Measurements from ENCODE around the gene SCN4B. TPM values are rescaled to one million over a fixed set of nuclear protein-coding genes. Genes with fewer than 3 reads are reported as not detected.
"Not testable (repeated sequence)": the region's sequence is repeated elsewhere in the genome, so short reads cannot be mapped to it uniquely, and the experiment has no call there.

The SCN4B gene
- total RNA-seq, 2 donors from 2014 or later: 0.33 to 1.6 TPM

DNA sequence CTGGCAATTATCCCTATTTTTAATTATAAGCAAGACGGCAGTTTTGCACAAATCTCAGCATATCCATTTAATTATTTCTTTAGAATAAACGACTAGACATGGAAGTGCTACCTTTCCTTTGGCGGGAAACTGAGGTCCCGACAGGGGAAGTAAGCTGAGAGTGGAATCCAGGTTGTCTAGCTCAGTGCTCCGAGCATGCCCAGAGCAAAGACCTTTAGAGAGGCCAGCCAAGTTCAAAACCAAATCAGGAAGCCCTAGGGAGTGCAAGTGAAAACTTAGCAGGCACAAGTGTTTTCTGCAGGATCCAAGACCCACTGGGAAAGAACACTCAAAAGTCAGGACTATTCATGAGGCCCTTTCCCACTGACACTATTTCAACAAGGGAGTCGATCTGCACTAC lies 46.5 kb upstream of the SCN4B start:
- Histone ChIP-seq H3K4me3 (no peak overlapping the region), H3K4me1 (peaks cover 43% of the 10 kb centered on the region), H3K27me3 (no peaks in the 10 kb centered on the region), H3K27ac (no peak overlapping the region), H3K36me3 (replicated peaks in 1 of 2; ENCODE audit: insufficient read depth in 1 of 2, low read depth in 2 of 2) (no peaks in the 10 kb centered on the region), H3K9me3 (no peaks in the 10 kb centered on the region)
- WGBS, 2 donors: 76 to 87% methylated on average over 6 of the region's 6 CpGs
- TF ChIP-seq, protein P1, sequence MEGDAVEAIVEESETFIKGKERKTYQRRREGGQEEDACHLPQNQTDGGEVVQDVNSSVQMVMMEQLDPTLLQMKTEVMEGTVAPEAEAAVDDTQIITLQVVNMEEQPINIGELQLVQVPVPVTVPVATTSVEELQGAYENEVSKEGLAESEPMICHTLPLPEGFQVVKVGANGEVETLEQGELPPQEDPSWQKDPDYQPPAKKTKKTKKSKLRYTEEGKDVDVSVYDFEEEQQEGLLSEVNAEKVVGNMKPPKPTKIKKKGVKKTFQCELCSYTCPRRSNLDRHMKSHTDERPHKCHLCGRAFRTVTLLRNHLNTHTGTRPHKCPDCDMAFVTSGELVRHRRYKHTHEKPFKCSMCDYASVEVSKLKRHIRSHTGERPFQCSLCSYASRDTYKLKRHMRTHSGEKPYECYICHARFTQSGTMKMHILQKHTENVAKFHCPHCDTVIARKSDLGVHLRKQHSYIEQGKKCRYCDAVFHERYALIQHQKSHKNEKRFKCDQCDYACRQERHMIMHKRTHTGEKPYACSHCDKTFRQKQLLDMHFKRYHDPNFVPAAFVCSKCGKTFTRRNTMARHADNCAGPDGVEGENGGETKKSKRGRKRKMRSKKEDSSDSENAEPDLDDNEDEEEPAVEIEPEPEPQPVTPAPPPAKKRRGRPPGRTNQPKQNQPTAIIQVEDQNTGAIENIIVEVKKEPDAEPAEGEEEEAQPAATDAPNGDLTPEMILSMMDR (IDR thresholded peaks at IDR 0.05): no peak
- TF ChIP-seq POLR2A (IDR thresholded peaks at IDR 0.05): no peak
- no peak for ATAC-seq
- DNase-seq: no peak
- intact Hi-C loops (cut with DNase I): no loop called here

- ATAC-seq: peak; percentile 32
- no peaks in the 10 kb centered on the region for H3K9me3 ChIP-seq
- no peaks in the 10 kb centered on the region for H3K27me3 ChIP-seq
- WGBS, 2 donors: 0% methylated on average over 8 to 9 of the region's 9 CpGs
- H3K36me3 ChIP-seq (replicated peaks in 1 of 2; ENCODE audit: insufficient read depth in 1 of 2, low read depth in 2 of 2): no peaks in the 10 kb centered on the region
- TF ChIP-seq POLR2A (IDR thresholded peaks at IDR 0.05): no peak
- TF ChIP-seq, protein P1 (IDR thresholded peaks at IDR 0.05): peak; percentile 67 to 92 (median 86)
- intact Hi-C loops (cut with DNase I): no loop called here
- H3K27ac ChIP-seq: no peak overlapping the region
- H3K4me1 ChIP-seq: peaks cover 51% of the 10 kb centered on the region
- H3K4me3 ChIP-seq: no peak overlapping the region
- peak; percentile 83 to 89 (median 84) for DNase-seq
Measured at GRCh38 chr11:118198370-118198769, 45.7 kb upstream of the SCN4B start.

GRCh38 chr11:118194835-118195627 lies 42.4 kb upstream of the SCN4B start:
- H3K4me3 ChIP-seq: no peak overlapping the region
- TF ChIP-seq POLR2A (IDR thresholded peaks at IDR 0.05): peak in 2 of 3 donors; percentile 34 to 38
- TF ChIP-seq, protein P1 (IDR thresholded peaks at IDR 0.05): no peak
- DNase-seq (peak; percentile 92 to 97 (median 96)), ATAC-seq (peak; percentile 99)
- H3K27ac ChIP-seq: peak overlapping the region; percentile 70 to 87 (median 76)
- peaks cover 40% of the 10 kb centered on the region for H3K4me1 ChIP-seq
- intact Hi-C loops (cut with DNase I): no loop called here
- H3K27me3 ChIP-seq: no peaks in the 10 kb centered on the region
- no peaks in the 10 kb centered on the region for H3K36me3 ChIP-seq (replicated peaks in 1 of 2; ENCODE audit: insufficient read depth in 1 of 2, low read depth in 2 of 2)
- H3K9me3 ChIP-seq: no peaks in the 10 kb centered on the region
- 16 to 17% methylated on average over 10 of the region's 10 CpGs for WGBS, 2 donors

- DNase-seq (peak; percentile 35 to 53 (median 42)), ATAC-seq (peak; percentile 1)
- Histone ChIP-seq H3K9me3 (no peaks in the 10 kb centered on the region), H3K27ac (peak overlapping the region; percentile 62 to 87 (median 74)), H3K27me3 (no peaks in the 10 kb centered on the region), H3K4me3 (no peak overlapping the region), H3K4me1 (peaks cover 37% of the 10 kb centered on the region), H3K36me3 (replicated peaks in 1 of 2; ENCODE audit: insufficient read depth in 1 of 2, low read depth in 2 of 2) (no peaks in the 10 kb centered on the region)
- no peak for TF ChIP-seq POLR2A (IDR thresholded peaks at IDR 0.05)
- TF ChIP-seq, protein P1 (IDR thresholded peaks at IDR 0.05): no peak
- 48 to 49% methylated on average over 6 of the region's 6 CpGs for WGBS, 2 donors
- intact Hi-C loops (cut with DNase I): no loop called here
Measured at GRCh38 chr11:118193910-118194566, 41.4 kb upstream of the SCN4B start.

- WGBS, 2 donors: 79 to 81% methylated on average over 5 of the region's 5 CpGs
- peaks cover 28% of the 10 kb centered on the region for H3K4me1 ChIP-seq
- H3K27ac ChIP-seq; H3K4me3 ChIP-seq; H3K36me3 ChIP-seq (replicated peaks in 1 of 2; ENCODE audit: insufficient read depth in 1 of 2, low read depth in 2 of 2); H3K9me3 ChIP-seq; intact Hi-C loops (cut with DNase I); H3K27me3 ChIP-seq; ATAC-seq; DNase-seq: not testable (repeated sequence)
Measured at GRCh38 chr11:118192817-118193216, 40.2 kb upstream of the SCN4B start.

DNA sequence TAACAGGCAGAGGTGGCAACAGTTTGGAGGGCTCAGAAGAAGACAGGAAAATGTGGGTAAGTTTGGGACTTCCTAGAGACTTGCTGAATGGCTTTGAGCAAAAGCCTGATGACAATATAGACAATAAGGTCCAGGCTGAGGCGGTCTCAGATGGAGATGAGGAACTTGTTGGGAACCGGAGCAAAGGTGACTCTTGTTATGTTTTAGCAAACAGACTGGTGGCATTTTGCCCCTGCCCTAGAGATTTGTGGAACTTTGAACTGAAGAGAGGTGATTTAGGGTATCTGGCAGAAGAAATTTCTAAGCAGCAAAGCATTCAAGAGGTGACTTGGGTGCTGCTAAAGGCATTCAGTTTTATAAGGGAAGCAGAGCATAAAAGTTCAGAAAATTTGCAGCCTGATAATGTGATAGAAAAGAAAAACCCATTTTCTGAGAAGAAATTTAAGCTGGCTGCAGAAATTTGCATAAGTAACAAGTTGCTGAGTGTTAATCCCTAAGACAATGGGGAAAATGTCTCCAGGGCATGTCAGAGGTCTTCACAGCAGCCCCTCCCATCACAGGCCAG lies 38.4 kb upstream of the SCN4B start:
- intact Hi-C loops (cut with DNase I); H3K4me3 ChIP-seq; H3K9me3 ChIP-seq; ATAC-seq; DNase-seq; H3K27me3 ChIP-seq; H3K36me3 ChIP-seq (replicated peaks in 1 of 2; ENCODE audit: insufficient read depth in 1 of 2, low read depth in 2 of 2); H3K27ac ChIP-seq: not testable (repeated sequence)
- 84 to 85% methylated on average over 2 of the region's 2 CpGs for WGBS, 2 donors
- H3K4me1 ChIP-seq: peaks cover 26% of the 10 kb centered on the region
